ENCODE measurements around the gene CST9. TPM values are rescaled to one million over a fixed set of nuclear protein-coding genes. Genes with fewer than 3 reads are reported as not detected.
"Not testable (repeated sequence)": the region's sequence is repeated elsewhere in the genome, so short reads cannot be mapped to it uniquely, and the experiment has no call there.

CST9 gene
- total and polyA plus RNA-seq, 10 donors = not detected

- intact Hi-C loops (cut with DNase I; ENCODE audit: low total_unique reads) = no loop called here
- peak overlapping the region in 4 of 8 donors; percentile 85 to 96 (median 90) for H3K27ac ChIP-seq
- peak overlapping the region; percentile 59 to 87 (median 73) for H3K4me3 ChIP-seq
- DNase-seq = no peak
- 75 to 89% (median 82%) methylated on average over 15 to 19 of the region's 19 CpGs for WGBS, 5 donors
- TF ChIP-seq CTCF (IDR thresholded peaks at IDR 0.05 in 8 of 11, conservative IDR thresholded peaks at IDR 0.05 in 3 of 11) = no peak
- no peak for TF ChIP-seq POLR2AphosphoS5 (IDR thresholded peaks at IDR 0.05)
- no peak for TF ChIP-seq POLR2A (IDR thresholded peaks at IDR 0.05)
- H3K9me3 ChIP-seq = no peaks in the 10 kb centered on the region
- H3K4me1 ChIP-seq = peaks cover 7 to 97% (median 30%) of the 10 kb centered on the region in 6 donors
- H3K36me3 ChIP-seq = peaks cover 0 to 42% (median 12%) of the 10 kb centered on the region in 6 donors
- H3K27me3 ChIP-seq (replicated peaks in 1 of 7) = peaks cover 0 to 25% (median 7%) of the 10 kb centered on the region in 7 donors
These were observed 30.6 kb upstream of the CST9 start for GRCh38 chr20:23636182-23636907.

- H3K4me3 ChIP-seq = peak overlapping the region in 5 of 8 donors; percentile 67 to 87 (median 77)
- H3K4me1 ChIP-seq = peaks cover 5 to 93% (median 25%) of the 10 kb centered on the region in 6 donors
- 72 to 90% (median 75%) methylated on average over 1 to 2 of the region's 2 CpGs for WGBS, 5 donors
- intact Hi-C loops (cut with DNase I; ENCODE audit: low total_unique reads); H3K27ac ChIP-seq; DNase-seq; H3K9me3 ChIP-seq: not testable (repeated sequence)
- H3K27me3 ChIP-seq (replicated peaks in 1 of 7) = peaks cover 0 to 25% (median 7%) of the 10 kb centered on the region in 7 donors
- H3K36me3 ChIP-seq = peaks cover 0 to 45% (median 12%) of the 10 kb centered on the region in 6 donors
These were observed 30.0 kb upstream of the CST9 start for GRCh38 chr20:23635768-23636090.

GRCh38 chr20:23634985-23635767 lies 29.5 kb upstream of the CST9 start:
- no peak for DNase-seq
- no peak for TF ChIP-seq POLR2A (IDR thresholded peaks at IDR 0.05)
- TF ChIP-seq CTCF (IDR thresholded peaks at IDR 0.05 in 8 of 11, conservative IDR thresholded peaks at IDR 0.05 in 3 of 11) = no peak
- TF ChIP-seq POLR2AphosphoS5 (IDR thresholded peaks at IDR 0.05) = no peak
- no peaks in the 10 kb centered on the region for H3K9me3 ChIP-seq
- peaks cover 0 to 45% (median 12%) of the 10 kb centered on the region in 6 donors for H3K36me3 ChIP-seq
- H3K4me3 ChIP-seq = peak overlapping the region in 2 of 8 donors; percentile 3 to 77
- intact Hi-C loops (cut with DNase I; ENCODE audit: low total_unique reads) = no loop called here
- no peak overlapping the region for H3K27ac ChIP-seq
- H3K27me3 ChIP-seq (replicated peaks in 1 of 7) = peaks cover 0 to 25% (median 7%) of the 10 kb centered on the region in 7 donors
- H3K4me1 ChIP-seq = peaks cover 5 to 93% (median 26%) of the 10 kb centered on the region in 6 donors
- 57 to 83% (median 72%) methylated on average over 11 to 12 of the region's 12 CpGs for WGBS, 5 donors

- WGBS, 5 donors = 73 to 85% (median 83%) methylated on average over 8 of the region's 8 CpGs
- no peak for DNase-seq
- TF ChIP-seq POLR2AphosphoS5 (IDR thresholded peaks at IDR 0.05) = no peak
- no peak for TF ChIP-seq CTCF (IDR thresholded peaks at IDR 0.05 in 8 of 11, conservative IDR thresholded peaks at IDR 0.05 in 3 of 11)
- no peak for TF ChIP-seq POLR2A (IDR thresholded peaks at IDR 0.05)
- peaks cover 0 to 25% (median 7%) of the 10 kb centered on the region in 7 donors for H3K27me3 ChIP-seq (replicated peaks in 1 of 7)
- no peak overlapping the region for H3K27ac ChIP-seq
- no peaks in the 10 kb centered on the region for H3K9me3 ChIP-seq
- H3K36me3 ChIP-seq = peaks cover 0 to 45% (median 12%) of the 10 kb centered on the region in 6 donors
- H3K4me1 ChIP-seq = peaks cover 5 to 93% (median 35%) of the 10 kb centered on the region in 6 donors
- peak overlapping the region in 1 of 8 donors; percentile 77 for H3K4me3 ChIP-seq
- intact Hi-C loops (cut with DNase I; ENCODE audit: low total_unique reads) = no loop called here
These were observed 28.5 kb upstream of the CST9 start for GRCh38 chr20:23634044-23634801.
